ENCODE results near the gene DDO. TPM values are rescaled to one million over a fixed set of nuclear protein-coding genes. Genes with fewer than 3 reads are reported as not detected.

DDO gene
- total and polyA plus RNA-seq, 2 experiments from 2014 or later: 0.10 TPM; not detected in 1

DNA sequence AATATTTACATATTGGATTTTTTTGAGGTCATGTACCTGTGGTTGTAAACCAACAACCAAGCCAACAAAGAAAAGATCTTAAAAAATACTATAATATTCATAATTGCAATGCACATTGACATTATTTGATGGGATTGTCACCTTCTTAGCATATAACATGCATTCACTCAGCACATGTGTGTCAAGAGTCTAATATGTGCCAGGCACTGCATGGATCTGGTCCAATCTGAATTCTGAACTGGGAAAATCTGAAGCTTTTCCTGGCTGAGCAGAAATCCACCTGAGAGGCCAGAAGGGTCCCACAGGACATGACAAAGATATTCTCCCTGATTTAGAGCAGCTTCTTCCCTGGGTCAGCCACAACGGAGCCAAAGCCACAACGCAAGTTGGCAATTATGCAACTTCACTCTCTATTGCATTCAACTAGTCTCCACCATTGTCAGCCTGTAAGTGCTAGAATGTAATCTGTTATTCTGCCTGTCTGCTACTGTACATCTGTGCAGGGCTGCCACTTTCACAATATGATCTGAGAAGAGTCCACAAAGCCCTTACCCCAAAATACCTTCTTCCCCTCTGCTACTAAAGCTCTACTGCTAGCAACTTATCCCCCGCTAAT is 17.0 kb upstream of the DDO start:
- no peak overlapping the region for H3K4me3 Mint-ChIP-seq
- peaks cover 5% of the 10 kb centered on the region for H3K27me3 Mint-ChIP-seq (ENCODE audit: insufficient read depth, low read depth, poor library complexity)
- Histone ChIP-seq H3K4me1 (ENCODE audit: insufficient read depth) (no peaks in the 10 kb centered on the region; the same call in 1 of the 2 replicates), H3K4me2 (no peak overlapping the region), H3K27ac (ENCODE audit: low read depth) (no peak overlapping the region), H4K20me1 (replicated peaks; ENCODE audit: insufficient read depth) (no peaks in the 10 kb centered on the region), H3K36me3 (ENCODE audit: insufficient read depth) (no peaks in the 10 kb centered on the region), H3K27me3 (ENCODE audit: insufficient read depth) (no peaks in the 10 kb centered on the region), H2AFZ (no peak overlapping the region), H3F3A (replicated peaks; ENCODE audit: low read depth) (no peaks in the 10 kb centered on the region), H3K9me2 (ENCODE audit: insufficient read depth) (no peaks in the 10 kb centered on the region), H3K4me3 (no peak overlapping the region), H3K79me2 (replicated peaks; ENCODE audit: insufficient read depth) (no peaks in the 10 kb centered on the region)
- no peaks in the 10 kb centered on the region for H3K36me3 Mint-ChIP-seq (ENCODE audit: low read depth)
- H3K27ac Mint-ChIP-seq: no peak overlapping the region
- TF ChIP-seq ZNF114 (CRISPR knock-in tag; IDR thresholded peaks at IDR 0.05): no peak
- TF ChIP-seq ZNF331 (CRISPR knock-in tag; IDR thresholded peaks at IDR 0.05; ENCODE audit: low read depth): no peak
- TF ChIP-seq NANOG (IDR thresholded peaks at IDR 0.05; ENCODE audit: borderline replicate concordance): no peak
- TF ChIP-seq EZH2phosphoT487 (IDR thresholded peaks at IDR 0.05; ENCODE audit: unreplicated experiment): no peak
- no peak for TF ChIP-seq EZH2 (IDR thresholded peaks at IDR 0.05; ENCODE audit: low read depth, unreplicated experiment)
- no peak for TF ChIP-seq ZNF462 (CRISPR knock-in tag; IDR thresholded peaks at IDR 0.05)
- no peak for TF ChIP-seq JUNB (IDR thresholded peaks at IDR 0.05; ENCODE audit: unreplicated experiment)
- TF ChIP-seq STAT1 (IDR thresholded peaks at IDR 0.05; ENCODE audit: unreplicated experiment): no peak
- TF ChIP-seq REST (IDR thresholded peaks at IDR 0.05; ENCODE audit: unreplicated experiment): no peak
- no peak for TF ChIP-seq POLR2AphosphoS5 (IDR thresholded peaks at IDR 0.05; ENCODE audit: low read depth)
- no peak for TF ChIP-seq CREB1 (CRISPR knock-in tag; IDR thresholded peaks at IDR 0.05; ENCODE audit: low read depth)
- TF ChIP-seq, protein P1, sequence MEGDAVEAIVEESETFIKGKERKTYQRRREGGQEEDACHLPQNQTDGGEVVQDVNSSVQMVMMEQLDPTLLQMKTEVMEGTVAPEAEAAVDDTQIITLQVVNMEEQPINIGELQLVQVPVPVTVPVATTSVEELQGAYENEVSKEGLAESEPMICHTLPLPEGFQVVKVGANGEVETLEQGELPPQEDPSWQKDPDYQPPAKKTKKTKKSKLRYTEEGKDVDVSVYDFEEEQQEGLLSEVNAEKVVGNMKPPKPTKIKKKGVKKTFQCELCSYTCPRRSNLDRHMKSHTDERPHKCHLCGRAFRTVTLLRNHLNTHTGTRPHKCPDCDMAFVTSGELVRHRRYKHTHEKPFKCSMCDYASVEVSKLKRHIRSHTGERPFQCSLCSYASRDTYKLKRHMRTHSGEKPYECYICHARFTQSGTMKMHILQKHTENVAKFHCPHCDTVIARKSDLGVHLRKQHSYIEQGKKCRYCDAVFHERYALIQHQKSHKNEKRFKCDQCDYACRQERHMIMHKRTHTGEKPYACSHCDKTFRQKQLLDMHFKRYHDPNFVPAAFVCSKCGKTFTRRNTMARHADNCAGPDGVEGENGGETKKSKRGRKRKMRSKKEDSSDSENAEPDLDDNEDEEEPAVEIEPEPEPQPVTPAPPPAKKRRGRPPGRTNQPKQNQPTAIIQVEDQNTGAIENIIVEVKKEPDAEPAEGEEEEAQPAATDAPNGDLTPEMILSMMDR (conservative IDR thresholded peaks at IDR 0.05; ENCODE audit: low read depth in 2 of 2): no peak
- TF ChIP-seq ETS1 (IDR thresholded peaks at IDR 0.05): no peak
- ATAC-seq (no peak), DNase-seq (ENCODE audit: low spot score) (no peak)
- H3K4me1 Mint-ChIP-seq: peaks cover 12% of the 10 kb centered on the region
- peaks cover 5% of the 10 kb centered on the region; the same call in 2 of the 3 replicates for H3K9me3 Mint-ChIP-seq
